Stimulated activated CD8-positive, alpha-beta memory T cell treated with anti-CD3 and anti-CD28 coated beads, Interleukin-7, amount 100 ng/mL, for 24 hours (primary cell): Measurements from ENCODE around the gene RGL4.
A peak's percentile ranks its signal among the peaks of the same experiment; 100 is the strongest.

Source experiments
- DNase-seq: peaks from one replicate; pipeline ENCODE4 v3.0.0-alpha.2; 2020; ENCODE audit warnings: low read depth

The RGL4 gene

GRCh38 chr22:23678133-23678532 is 12.7 kb upstream of the RGL4 start:
- DNase-seq = no peak

GRCh38 chr22:23681026-23681809 is 9.6 kb upstream of the RGL4 start:
- no peak for DNase-seq

- no peak for DNase-seq
Measured at GRCh38 chr22:23682077-23682476, 8.7 kb upstream of the RGL4 start.

GRCh38 chr22:23682827-23683355 is 7.9 kb upstream of the RGL4 start:
- no peak for DNase-seq

- no peak for DNase-seq
Measured at GRCh38 chr22:23683545-23683944, 7.3 kb upstream of the RGL4 start.

GRCh38 chr22:23684026-23684425 is 6.8 kb upstream of the RGL4 start:
- DNase-seq = no peak

GRCh38 chr22:23684561-23685031 is 6.2 kb upstream of the RGL4 start:
- no peak for DNase-seq

GRCh38 chr22:23685205-23685784 is 5.5 kb upstream of the RGL4 start:
- DNase-seq = no peak

- no peak for DNase-seq
Measured at GRCh38 chr22:23686416-23687024, 4.3 kb upstream of the RGL4 start.

GRCh38 chr22:23688121-23688520 is 2.7 kb upstream of the RGL4 start:
- no peak for DNase-seq

- DNase-seq = no peak
Measured at GRCh38 chr22:23688571-23688970, 2.2 kb upstream of the RGL4 start.

- no peak for DNase-seq
Measured at GRCh38 chr22:23689414-23689813, 1.4 kb upstream of the RGL4 start.

GRCh38 chr22:23691748-23692423 is 1.1 kb downstream of the RGL4 start:
- no peak for DNase-seq

- no peak for DNase-seq
Measured at GRCh38 chr22:23692598-23693291, 1.9 kb downstream of the RGL4 start.

GRCh38 chr22:23693979-23694680 is 3.3 kb downstream of the RGL4 start:
- DNase-seq = no peak

GRCh38 chr22:23695141-23695540 is 4.3 kb downstream of the RGL4 start:
- DNase-seq = no peak

GRCh38 chr22:23695571-23696325 is 4.9 kb downstream of the RGL4 start:
- no peak for DNase-seq

- DNase-seq = peak; percentile 46
Measured at GRCh38 chr22:23696326-23696851, 5.6 kb downstream of the RGL4 start.

GRCh38 chr22:23697031-23697970 is 6.5 kb downstream of the RGL4 start:
- no peak for DNase-seq
